Neuronal stem cell (in vitro differentiated cells): Measurements from ENCODE around the gene VPS50.

Experiments used
- DNase-seq: peaks from one replicate; pipeline ENCODE4 v3.0.0-alpha.2; 2013; ENCODE audit warnings: low spot score
- H2AFZ ChIP-seq: one replicate; pipeline ENCODE4 v1.6.1; 2013; ENCODE audit warnings: mild to moderate bottlenecking, low read length, inconsistent platforms
- H2AK5ac ChIP-seq: 2 replicates; pipeline ENCODE4 v1.6.1; 2013; ENCODE audit warnings: low read depth, mild to moderate bottlenecking, inconsistent platforms, low read length, moderate library complexity, mixed read lengths
- H2BK120ac ChIP-seq: 2 replicates; pipeline ENCODE4 v1.6.1; 2013; ENCODE audit warnings: low read depth, mild to moderate bottlenecking, inconsistent platforms, low read length, moderate library complexity, mixed read lengths
- H2BK12ac ChIP-seq: one replicate; pipeline ENCODE4 v1.6.1; 2013; ENCODE audit warnings: low read length, inconsistent platforms
- H2BK15ac ChIP-seq: 2 replicates; pipeline ENCODE4 v1.6.1; 2013; ENCODE audit warnings: mild to moderate bottlenecking, low read length, inconsistent platforms, mixed read lengths
- H2BK5ac ChIP-seq: one replicate; pipeline ENCODE4 v1.6.1; 2013; ENCODE audit warnings: inconsistent platforms, mild to moderate bottlenecking, low read length, moderate library complexity
- H3K14ac ChIP-seq: one replicate; pipeline ENCODE4 v1.6.1; 2013; ENCODE audit warnings: low read length, inconsistent platforms
- H3K18ac ChIP-seq: 2 replicates; pipeline ENCODE4 v1.6.1; 2013; ENCODE audit warnings: low read length, inconsistent platforms
- H3K23ac ChIP-seq: 2 replicates; pipeline ENCODE4 v1.6.1; 2013; ENCODE audit warnings: low read depth, mild to moderate bottlenecking, mixed read lengths, low read length, inconsistent platforms; ENCODE audit not compliant: poor library complexity
- H3K27ac ChIP-seq: replicated peaks from 3 replicates; pipeline ENCODE4 v1.5.1; 2013; ENCODE audit warnings: low read length, inconsistent platforms
- H3K27me3 ChIP-seq, 3 experiments: 2 replicates each; pipeline ENCODE4 v1.6.1; 2013; ENCODE audit warnings: low read length in 3 of 3, mild to moderate bottlenecking in 2 of 3, inconsistent platforms in 1 of 3, low read depth in 1 of 3, mixed read lengths in 1 of 3, moderate library complexity in 1 of 3; ENCODE audit not compliant: control insufficient read depth in 3 of 3, insufficient read depth in 3 of 3
- H3K36me3 ChIP-seq, 2 donors: replicated peaks in 1 of 2; 2 replicates each; pipeline ENCODE4 v1.6.1; 2013; ENCODE audit warnings: low read length in 2 of 2; ENCODE audit not compliant: control insufficient read depth in 2 of 2, insufficient read depth in 2 of 2
- H3K4ac ChIP-seq: 2 replicates; pipeline ENCODE4 v1.6.1; 2013; ENCODE audit warnings: inconsistent platforms, mild to moderate bottlenecking, low read length, moderate library complexity
- H3K4me1 ChIP-seq, 2 donors: 1 replicate in 1 of 2; 2 replicates in 1 of 2; pipeline ENCODE4 v1.6.1; 2013; ENCODE audit warnings: low read length in 2 of 2, low read depth in 1 of 2; ENCODE audit not compliant: control insufficient read depth in 2 of 2, insufficient read depth in 1 of 2
- H3K4me2 ChIP-seq: one replicate; pipeline ENCODE4 v1.6.1; 2013; ENCODE audit warnings: mild to moderate bottlenecking, low read length, inconsistent platforms; ENCODE audit not compliant: insufficient read depth, poor library complexity, severe bottlenecking
- H3K4me3 ChIP-seq, 2 donors: 2 replicates each; pipeline ENCODE4 v1.5.1; 2013; ENCODE audit warnings: low read length in 2 of 2, mild to moderate bottlenecking in 2 of 2, inconsistent platforms in 1 of 2, moderate library complexity in 1 of 2
- H3K79me1 ChIP-seq: one replicate; pipeline ENCODE4 v1.6.1; 2013; ENCODE audit warnings: low read depth, mild to moderate bottlenecking, inconsistent platforms, low read length, moderate library complexity
- H3K9ac ChIP-seq: one replicate; pipeline ENCODE4 v1.6.1; 2013; ENCODE audit warnings: mild to moderate bottlenecking, low read depth, low read length, inconsistent platforms; ENCODE audit not compliant: poor library complexity
- H3K9me3 ChIP-seq, 2 donors: replicated peaks in 1 of 2; 2 replicates each; pipeline versions ENCODE3 to v1.6.1; 2013; ENCODE audit warnings: low read length in 2 of 2, mild to moderate bottlenecking in 2 of 2, inconsistent platforms in 1 of 2, low read depth in 1 of 2, mixed read lengths in 1 of 2, moderate library complexity in 1 of 2; ENCODE audit not compliant: control insufficient read depth in 2 of 2, insufficient read depth in 1 of 2
- H4K8ac ChIP-seq: one replicate; pipeline ENCODE4 v1.6.1; 2013; ENCODE audit warnings: low read depth, mild to moderate bottlenecking, inconsistent platforms, low read length, moderate library complexity
- H4K91ac ChIP-seq: one replicate; pipeline ENCODE4 v1.6.1; 2013; ENCODE audit warnings: low read length, low read depth, mild to moderate bottlenecking, inconsistent platforms; ENCODE audit not compliant: poor library complexity
- WGBS, 2 donors: extraction: QIAGEN DNeasy Blood & Tissue Kit; methylation state at CpG; one replicate each; pipeline ENCODE4 v1.1.7; 2013; ENCODE audit warnings: missing lambda C conversion rate in 2 of 2, mixed read lengths in 1 of 2; ENCODE audit not compliant: insufficient read length in 2 of 2, insufficient replicate concordance in 1 of 2; ENCODE audit errors: extremely low coverage in 2 of 2; 5-methylcytosine and 5-hydroxymethylcytosine counted together

The VPS50 gene

GRCh38 chr7:93310346-93310745, 78.2 kb downstream of the VPS50 start:
- Histone ChIP-seq H2BK5ac (no peak overlapping the region), H3K14ac (no peak overlapping the region), H3K18ac (no peak overlapping the region), H2BK12ac (no peak overlapping the region), H3K79me1 (no peaks in the 10 kb centered on the region), H2AK5ac (no peak overlapping the region), H3K4me3 (no peak overlapping the region), H2AFZ (no peak overlapping the region), H4K91ac (no peak overlapping the region), H3K27me3 (no peaks in the 10 kb centered on the region), H2BK15ac (no peak overlapping the region), H3K36me3 (peaks cover 2 to 4% of the 10 kb centered on the region in 2 donors), H4K8ac (no peak overlapping the region), H3K9me3 (no peaks in the 10 kb centered on the region), H3K23ac (no peak overlapping the region), H3K4me1 (no peaks in the 10 kb centered on the region), H3K27ac (no peak overlapping the region), H3K4me2 (no peak overlapping the region), H3K4ac (no peak overlapping the region), H2BK120ac (no peak overlapping the region), H3K9ac (no peak overlapping the region)
- DNase-seq: no peak
- WGBS, 2 donors: no CpG with 5 or more reads among the region's 4 CpGs

- no peaks in the 10 kb centered on the region for H3K9me3 ChIP-seq
- H3K27ac ChIP-seq: no peak overlapping the region
- no peak overlapping the region for H2BK5ac ChIP-seq
- H3K79me1 ChIP-seq: no peaks in the 10 kb centered on the region
- no peak overlapping the region for H3K18ac ChIP-seq
- H2BK15ac ChIP-seq: no peak overlapping the region
- no peaks in the 10 kb centered on the region for H3K4me1 ChIP-seq
- H3K36me3 ChIP-seq: peaks cover 0 to 2% of the 10 kb centered on the region in 2 donors
- no peak overlapping the region for H3K4me2 ChIP-seq
- H2AK5ac ChIP-seq: no peak overlapping the region
- H3K9ac ChIP-seq: no peak overlapping the region
- H3K23ac ChIP-seq: no peak overlapping the region
- H2BK120ac ChIP-seq: no peak overlapping the region
- DNase-seq: no peak
- H2BK12ac ChIP-seq: no peak overlapping the region
- WGBS, 2 donors: no CpG with 5 or more reads among the region's 3 CpGs
- no peak overlapping the region for H3K4me3 ChIP-seq
- no peak overlapping the region for H4K8ac ChIP-seq
- no peak overlapping the region for H4K91ac ChIP-seq
- no peak overlapping the region for H2AFZ ChIP-seq
- no peak overlapping the region for H3K4ac ChIP-seq
- H3K27me3 ChIP-seq: no peaks in the 10 kb centered on the region
- H3K14ac ChIP-seq: no peak overlapping the region
Measured at GRCh38 chr7:93314449-93314848, 82.3 kb downstream of the VPS50 start.

- Histone ChIP-seq H2BK5ac (no peak overlapping the region), H3K4me1 (no peaks in the 10 kb centered on the region), H3K4me2 (no peak overlapping the region), H2BK15ac (no peak overlapping the region), H3K9ac (no peak overlapping the region), H4K8ac (no peak overlapping the region), H3K79me1 (no peaks in the 10 kb centered on the region), H3K27ac (no peak overlapping the region), H2AFZ (no peak overlapping the region), H2BK120ac (no peak overlapping the region), H3K14ac (no peak overlapping the region), H2AK5ac (no peak overlapping the region), H3K23ac (no peak overlapping the region), H3K18ac (no peak overlapping the region), H3K36me3 (peaks cover 0 to 2% of the 10 kb centered on the region in 2 donors), H2BK12ac (no peak overlapping the region), H4K91ac (no peak overlapping the region), H3K4me3 (no peak overlapping the region), H3K9me3 (no peaks in the 10 kb centered on the region), H3K27me3 (no peaks in the 10 kb centered on the region), H3K4ac (no peak overlapping the region)
- no CpG with 5 or more reads among the region's 2 CpGs for WGBS, 2 donors
- no peak for DNase-seq
Measured at GRCh38 chr7:93315896-93316295, 83.7 kb downstream of the VPS50 start.

GRCh38 chr7:93316730-93317129, 84.6 kb downstream of the VPS50 start:
- DNase-seq: no peak
- Histone ChIP-seq H2AK5ac (no peak overlapping the region), H3K23ac (no peak overlapping the region), H3K79me1 (no peaks in the 10 kb centered on the region), H2BK12ac (no peak overlapping the region), H3K4ac (no peak overlapping the region), H3K18ac (no peak overlapping the region), H3K4me2 (no peak overlapping the region), H4K8ac (no peak overlapping the region), H3K4me3 (no peak overlapping the region), H2AFZ (no peak overlapping the region), H4K91ac (no peak overlapping the region), H2BK5ac (no peak overlapping the region), H2BK15ac (no peak overlapping the region), H3K9ac (no peak overlapping the region), H3K4me1 (no peaks in the 10 kb centered on the region), H3K14ac (no peak overlapping the region), H3K9me3 (no peaks in the 10 kb centered on the region), H2BK120ac (no peak overlapping the region), H3K27ac (no peak overlapping the region), H3K36me3 (peaks cover 0 to 2% of the 10 kb centered on the region in 2 donors), H3K27me3 (no peaks in the 10 kb centered on the region)
